Measurements from ENCODE around the gene FOXP3. TPM values are rescaled to one million over a fixed set of nuclear protein-coding genes. Genes with fewer than 3 reads are reported as not detected.

The FOXP3 gene
- total and polyA plus RNA-seq, 2 of the 4 experiments (the other 2 are of a cell fraction) = 0.05 TPM; not detected in 1

GRCh38 chrX:49249616-49250015 is 14.9 kb downstream of the FOXP3 start:
- Histone ChIP-seq H4K8ac (ENCODE audit: low read depth in 2 of 2, low read length in 2 of 2) (no peak overlapping the region), H2BK120ac (ENCODE audit: low read depth, low read length) (no peak overlapping the region), H3K14ac (replicated peaks; ENCODE audit: low read depth, low read length) (no peak overlapping the region), H3K27ac (ENCODE audit: insufficient read depth, low read length) (no peak overlapping the region), H3K18ac (ENCODE audit: low read depth, low read length) (no peak overlapping the region), H3K27me3 (ENCODE audit: control insufficient read depth, insufficient read depth, low read length) (no peaks in the 10 kb centered on the region), H4K5ac (ENCODE audit: low read depth, low read length) (no peak overlapping the region), H2BK15ac (ENCODE audit: low read depth, low read length) (no peak overlapping the region), H4K91ac (ENCODE audit: insufficient read depth, low read depth, low read length) (no peak overlapping the region), H2AK9ac (replicated peaks; ENCODE audit: low read depth, low read length, poor library complexity) (no peak overlapping the region), H3K56ac (ENCODE audit: extremely low read depth, insufficient read depth, low read length) (no peak overlapping the region), H3K4me1 (ENCODE audit: control insufficient read depth, insufficient read depth, low read length) (no peaks in the 10 kb centered on the region), H3K9me3 (ENCODE audit: control insufficient read depth, insufficient read depth, low read length) (no peaks in the 10 kb centered on the region), H3K79me1 (ENCODE audit: low read depth in 1 of 2, low read length in 2 of 2) (no peaks in the 10 kb centered on the region), H2AFZ (replicated peaks; ENCODE audit: low read length, poor library complexity) (no peak overlapping the region), H3K4me3 (ENCODE audit: insufficient read depth, low read depth, low read length) (no peak overlapping the region), H2AK5ac (ENCODE audit: low read depth, low read length) (no peak overlapping the region), H3K4me2 (ENCODE audit: low read depth, low read length) (no peak overlapping the region), H3K23ac (ENCODE audit: low read depth, low read length) (no peak overlapping the region), H2BK20ac (ENCODE audit: low read depth, low read length) (no peak overlapping the region), H3K36me3 (ENCODE audit: control insufficient read depth, insufficient read depth, low read length) (peaks cover 4% of the 10 kb centered on the region; the same call in 1 of the 2 replicates), H4K20me1 (ENCODE audit: insufficient read depth, low read length) (no peaks in the 10 kb centered on the region), H2BK5ac (ENCODE audit: low read depth, low read length, poor library complexity, severe bottlenecking) (no peak overlapping the region), H3K9me1 (ENCODE audit: insufficient read depth, low read length) (no peaks in the 10 kb centered on the region), H3K9ac (ENCODE audit: low read depth, low read length) (no peak overlapping the region), H3K4ac (ENCODE audit: low read depth, low read length) (no peak overlapping the region)
- no TSS peak for BruUV-seq (replicated peaks)
- ATAC-seq (ENCODE audit: low read depth) (no peak), DNase-seq (no peak)
- POLR2A ChIA-PET (ENCODE audit: unreplicated experiment) = no interaction called here
- in situ Hi-C loops (cut with MboI; ENCODE audit: low sequenced_read_pairs) (no loop called here), dilution Hi-C loops (cut with HindIII; ENCODE audit: low sequenced_read_pairs, unreplicated experiment) (no loop called here), intact Hi-C loops (cut with micrococcal nuclease) (no loop called here)
- TF ChIP-seq CTCF (conservative IDR thresholded peaks at IDR 0.05; ENCODE audit: low read depth, low read length) (no peak), MAFK (IDR thresholded peaks at IDR 0.05; ENCODE audit: low read depth, low read length) (no peak), CHD1 (IDR thresholded peaks at IDR 0.05; ENCODE audit: low read depth, low read length) (no peak), CEBPB (IDR thresholded peaks at IDR 0.05; ENCODE audit: low read depth, low read length) (no peak), MXI1 (IDR thresholded peaks at IDR 0.05; ENCODE audit: borderline replicate concordance, low read depth, low read length) (no peak), FOS (IDR thresholded peaks at IDR 0.05; ENCODE audit: low read depth, low read length) (no peak)
- CTCF ChIA-PET = no interaction called here
- WGBS, 2 experiments (ENCODE audit: extremely low coverage in 2 of 2, insufficient read length in 1 of 2) = 78% methylated on average over 5 of the region's 9 CpGs; no CpG with 5 or more reads in 1 of the 2 experiments
